ENCODE results near the gene TNFSF11.

DNA sequence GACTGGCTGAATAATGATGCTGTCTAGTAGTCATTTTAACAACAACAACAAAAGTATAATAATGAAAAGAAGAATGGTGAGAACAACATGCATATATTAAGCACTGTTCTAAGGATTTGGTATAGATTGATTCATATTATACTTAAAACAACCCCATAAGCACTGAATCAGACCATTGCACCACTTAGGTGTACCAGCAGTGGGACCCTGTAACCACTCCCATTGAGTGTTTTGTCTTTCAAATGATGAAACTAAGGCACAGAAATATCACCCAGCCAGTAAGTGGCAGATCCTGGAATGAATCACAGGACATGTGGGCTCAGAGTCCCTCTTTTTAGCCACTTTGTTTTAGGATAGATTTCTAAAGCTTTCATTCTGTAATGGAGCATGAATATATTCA is 14.9 kb upstream of the TNFSF11 start:
- TF ChIP-seq EZH2 (IDR thresholded peaks at IDR 0.05; ENCODE audit: insufficient read depth, poor library complexity, severe bottlenecking): no peak
- no peak for TF ChIP-seq EZH2phosphoT487 (IDR thresholded peaks at IDR 0.05; ENCODE audit: insufficient read depth, low read depth)
